ENCODE data around the gene PIGR.

Gene PIGR

GRCh38 chr1:206922524-206922923 lies 23.7 kb downstream of the PIGR start:
- H3K36me3 ChIP-seq (ENCODE audit: low read depth) = no peaks in the 10 kb centered on the region
- ATAC-seq (ENCODE audit: low read depth) = no peak
- no peak overlapping the region for H3K4me3 ChIP-seq (ENCODE audit: severe bottlenecking)
- no peaks in the 10 kb centered on the region for H3K9me3 ChIP-seq (ENCODE audit: severe bottlenecking)
- no peak overlapping the region for H3K27ac ChIP-seq (ENCODE audit: poor library complexity, severe bottlenecking)
- H3K27me3 ChIP-seq (ENCODE audit: insufficient read depth, poor library complexity, severe bottlenecking) = no peaks in the 10 kb centered on the region
- DNase-seq (ENCODE audit: low spot score) = no peak
- no peak for TF ChIP-seq CTCF (IDR thresholded peaks at IDR 0.05; ENCODE audit: poor library complexity, severe bottlenecking)
- H3K4me1 ChIP-seq (ENCODE audit: insufficient read depth, poor library complexity, severe bottlenecking) = no peaks in the 10 kb centered on the region

GRCh38 chr1:206921772-206922265 lies 24.4 kb downstream of the PIGR start, which contains the start of gene FCMR:
Gene FCMR (minus strand): TSS chr1:206921941. CDS start chr1:206921854, 87 bp downstream.
- no peak for TF ChIP-seq CTCF (IDR thresholded peaks at IDR 0.05; ENCODE audit: poor library complexity, severe bottlenecking)
- ATAC-seq (ENCODE audit: low read depth) = no peak
- Histone ChIP-seq H3K4me1 (ENCODE audit: insufficient read depth, poor library complexity, severe bottlenecking) (no peaks in the 10 kb centered on the region), H3K4me3 (ENCODE audit: severe bottlenecking) (no peak within 1 kb of the TSS), H3K36me3 (ENCODE audit: low read depth) (no peaks in the 10 kb centered on the region), H3K9me3 (ENCODE audit: severe bottlenecking) (no peaks in the 10 kb centered on the region), H3K27me3 (ENCODE audit: insufficient read depth, poor library complexity, severe bottlenecking) (no peaks in the 10 kb centered on the region), H3K27ac (ENCODE audit: poor library complexity, severe bottlenecking) (no peak within 1 kb of the TSS)
- no peak for DNase-seq (ENCODE audit: low spot score)

GRCh38 chr1:206918076-206918475 lies 28.2 kb downstream of the PIGR start:
- no peak for TF ChIP-seq CTCF (IDR thresholded peaks at IDR 0.05; ENCODE audit: poor library complexity, severe bottlenecking)
- no peak overlapping the region for H3K27ac ChIP-seq (ENCODE audit: poor library complexity, severe bottlenecking)
- no peaks in the 10 kb centered on the region for H3K9me3 ChIP-seq (ENCODE audit: severe bottlenecking)
- H3K4me3 ChIP-seq (ENCODE audit: severe bottlenecking) = no peak overlapping the region
- ATAC-seq (ENCODE audit: low read depth) (no peak), DNase-seq (ENCODE audit: low spot score) (no peak)
- no peaks in the 10 kb centered on the region for H3K27me3 ChIP-seq (ENCODE audit: insufficient read depth, poor library complexity, severe bottlenecking)
- no peaks in the 10 kb centered on the region for H3K36me3 ChIP-seq (ENCODE audit: low read depth)
- H3K4me1 ChIP-seq (ENCODE audit: insufficient read depth, poor library complexity, severe bottlenecking) = no peaks in the 10 kb centered on the region

- Histone ChIP-seq H3K27me3 (ENCODE audit: insufficient read depth, poor library complexity, severe bottlenecking) (no peaks in the 10 kb centered on the region), H3K4me1 (ENCODE audit: insufficient read depth, poor library complexity, severe bottlenecking) (no peaks in the 10 kb centered on the region), H3K9me3 (ENCODE audit: severe bottlenecking) (no peaks in the 10 kb centered on the region), H3K27ac (ENCODE audit: poor library complexity, severe bottlenecking) (no peak overlapping the region), H3K36me3 (ENCODE audit: low read depth) (no peaks in the 10 kb centered on the region), H3K4me3 (ENCODE audit: severe bottlenecking) (no peak overlapping the region)
- ATAC-seq (ENCODE audit: low read depth) (no peak), DNase-seq (ENCODE audit: low spot score) (no peak)
- TF ChIP-seq CTCF (IDR thresholded peaks at IDR 0.05; ENCODE audit: poor library complexity, severe bottlenecking) = no peak
These were observed 30.1 kb downstream of the PIGR start for GRCh38 chr1:206916000-206916709.
